HG02610 (cell line): ENCODE measurements around the gene ATRAID.

Experiments used
- ATAC-seq: cut with Tn5 transposase; IDR thresholded peaks from one replicate; pipeline ENCODE4 v1.9.1; 2021; ENCODE audit warnings: mild to moderate bottlenecking, moderate library complexity; ENCODE audit not compliant: unreplicated experiment

The ATRAID gene

DNA sequence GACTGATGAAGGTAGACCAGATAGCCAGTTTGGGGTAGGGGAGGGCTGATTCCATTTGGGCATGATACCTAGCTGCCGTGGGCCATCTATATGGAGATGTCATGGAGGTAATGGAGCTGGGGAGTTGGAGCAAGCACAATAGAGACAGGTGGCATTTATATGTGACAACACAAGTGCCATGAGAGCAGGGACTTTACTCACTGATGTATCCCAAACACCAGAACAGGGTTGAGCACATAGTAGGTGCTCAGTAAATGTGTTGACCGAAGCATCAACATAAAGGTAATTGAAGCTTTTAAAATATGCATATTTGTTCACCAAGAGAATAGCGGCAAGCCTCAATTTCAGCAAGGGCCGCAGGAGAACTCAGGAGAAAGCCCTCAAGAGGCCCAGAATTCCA lies 36.1 kb downstream of the ATRAID start:
- ATAC-seq = no peak

DNA sequence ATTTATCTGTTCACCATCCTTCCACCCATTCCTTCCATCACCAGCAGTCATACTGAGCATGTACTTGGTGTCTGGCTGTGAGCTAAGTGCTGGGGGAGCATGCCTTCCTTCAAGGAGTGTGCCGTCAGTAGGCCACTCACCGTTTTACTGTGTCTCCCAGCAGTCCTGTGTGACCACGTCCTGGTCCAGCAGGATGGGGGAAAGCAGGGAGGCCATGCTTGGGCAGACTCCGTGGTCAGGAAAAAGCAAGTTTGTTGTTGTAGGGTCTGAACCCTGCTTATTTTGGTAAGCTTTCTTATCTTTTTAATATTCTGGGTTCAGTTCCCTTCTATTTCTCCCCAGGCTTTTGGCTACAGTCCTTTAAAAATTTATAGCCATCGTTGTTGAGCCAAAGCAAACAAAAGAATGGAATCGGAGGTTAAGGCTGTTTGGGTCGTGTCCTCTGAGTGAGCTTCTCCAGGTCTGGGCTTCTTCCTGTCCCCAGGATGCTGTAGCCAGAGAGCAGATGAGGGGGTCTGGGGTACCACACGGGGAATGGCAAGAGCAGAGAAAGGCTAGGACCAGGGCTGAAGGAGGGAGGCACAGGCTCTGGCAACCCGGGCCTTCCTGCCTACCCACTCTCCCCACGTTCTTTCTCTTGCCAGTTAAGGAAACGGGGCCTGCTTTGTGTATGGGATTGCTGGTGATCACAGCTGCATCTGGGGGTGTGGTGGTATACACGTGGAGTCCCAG lies 37.5 kb downstream of the ATRAID start:
- no peak for ATAC-seq

GRCh38 chr2:27249891-27250651 lies 38.2 kb downstream of the ATRAID start:
- ATAC-seq = peak; percentile 45

GRCh38 chr2:27250652-27251379 lies 39.0 kb downstream of the ATRAID start:
- ATAC-seq = no peak

DNA sequence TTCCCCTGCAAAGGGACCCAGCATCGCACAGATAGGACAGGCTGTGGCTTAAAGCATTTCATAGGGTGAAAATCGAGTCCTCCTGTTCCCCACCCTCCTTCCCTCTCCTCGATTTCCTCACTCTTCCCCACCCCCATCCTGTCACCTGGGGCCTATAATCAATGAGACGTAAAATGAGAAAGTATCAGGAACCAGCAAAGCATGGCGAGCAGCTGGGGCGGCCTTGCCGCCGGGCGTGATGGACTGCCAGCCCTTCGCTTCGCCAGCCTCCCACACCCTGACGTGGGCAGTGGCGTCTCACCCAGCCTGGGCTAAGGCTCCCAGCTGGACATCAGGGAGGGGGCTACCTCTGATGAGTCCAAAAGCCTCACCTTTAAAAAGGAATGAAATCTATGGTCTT lies 39.9 kb downstream of the ATRAID start:
- no peak for ATAC-seq

DNA sequence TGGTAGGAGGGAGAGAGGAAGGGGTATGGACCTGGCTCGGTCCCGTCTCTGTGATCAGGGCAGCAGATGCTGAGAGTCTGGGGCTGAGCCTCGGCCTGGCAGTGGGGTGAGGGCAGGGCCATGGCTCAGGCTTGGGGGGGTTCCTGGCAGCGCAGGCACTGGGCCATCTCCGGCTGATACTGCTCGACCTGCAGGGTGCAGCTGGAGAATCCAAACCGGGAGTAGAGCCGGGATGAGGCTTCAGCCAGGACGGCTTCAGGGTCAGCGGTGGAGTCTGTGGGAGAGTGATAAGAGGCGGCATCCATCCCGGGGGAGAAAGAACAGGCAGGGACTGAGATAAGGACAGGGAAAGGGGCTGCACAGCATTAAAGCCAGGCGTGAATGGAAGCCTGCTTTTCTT lies 43.3 kb downstream of the ATRAID start:
- ATAC-seq = no peak

DNA sequence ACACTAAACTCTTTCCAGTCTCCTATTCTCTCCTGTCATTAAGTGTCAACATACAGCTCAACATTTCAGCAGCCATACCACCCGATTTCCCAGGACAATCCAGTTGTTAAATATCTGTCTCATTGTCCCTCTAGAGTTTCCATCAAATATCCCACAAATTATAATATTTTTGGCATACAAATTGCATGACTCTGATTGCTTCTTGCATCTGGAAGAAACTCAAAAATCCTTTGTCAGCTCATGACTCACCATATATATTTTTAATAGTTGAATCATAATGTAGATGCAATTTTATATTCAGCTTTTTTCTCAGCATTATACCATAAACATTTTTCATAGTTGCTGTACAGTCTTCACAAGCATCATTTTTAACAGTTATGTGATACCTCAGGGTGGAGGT lies 43.8 kb downstream of the ATRAID start:
- ATAC-seq = no peak

DNA sequence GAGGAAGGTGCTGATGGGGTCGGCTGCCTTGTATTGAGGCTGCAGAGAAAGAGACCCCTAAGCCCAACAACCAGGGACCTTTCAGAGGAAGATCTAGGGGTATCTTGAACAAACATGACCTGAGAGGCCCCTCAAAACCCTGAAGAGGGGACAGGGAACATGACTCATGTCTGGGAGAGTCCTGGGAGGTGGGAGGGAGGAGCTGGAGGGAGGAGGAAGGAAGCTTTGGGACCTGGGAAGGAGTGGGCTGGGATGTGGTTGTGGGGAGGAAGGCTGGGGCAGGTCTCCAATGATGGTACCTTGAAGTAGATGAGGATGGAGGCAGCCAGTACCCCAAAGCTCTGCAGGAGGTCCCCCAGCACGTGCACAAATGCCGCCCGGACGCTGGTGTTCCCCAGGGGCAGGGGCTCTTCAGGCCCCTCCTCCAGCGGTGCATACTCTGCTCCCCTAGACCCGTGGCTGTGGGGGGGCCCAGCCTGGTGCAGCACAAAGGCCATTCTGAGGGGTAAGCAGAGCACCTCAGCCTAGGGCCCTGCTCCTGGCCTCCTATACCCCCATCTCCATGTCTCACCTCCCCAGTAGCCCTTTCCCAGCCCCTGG lies 45.1 kb downstream of the ATRAID start:
- no peak for ATAC-seq

DNA sequence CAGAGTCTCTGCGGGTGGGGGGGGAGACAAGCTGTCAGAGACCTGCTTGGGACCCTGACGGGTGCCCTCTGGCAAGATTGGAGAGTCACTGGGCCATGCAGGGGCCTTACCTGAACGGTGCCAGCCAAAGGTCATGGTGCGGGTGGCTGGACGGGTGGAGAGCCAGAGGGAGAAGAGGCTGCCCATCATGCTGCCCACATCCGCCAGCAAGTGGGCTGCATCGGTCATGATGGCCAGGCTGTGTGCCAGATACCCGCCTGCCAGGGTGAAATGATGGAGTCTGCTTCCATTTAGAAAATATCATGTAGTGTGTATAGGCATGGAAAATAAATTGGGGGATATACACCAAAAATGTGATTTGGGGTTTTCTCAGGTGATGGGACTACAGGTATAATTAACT lies 46.2 kb downstream of the ATRAID start:
- ATAC-seq = no peak

DNA sequence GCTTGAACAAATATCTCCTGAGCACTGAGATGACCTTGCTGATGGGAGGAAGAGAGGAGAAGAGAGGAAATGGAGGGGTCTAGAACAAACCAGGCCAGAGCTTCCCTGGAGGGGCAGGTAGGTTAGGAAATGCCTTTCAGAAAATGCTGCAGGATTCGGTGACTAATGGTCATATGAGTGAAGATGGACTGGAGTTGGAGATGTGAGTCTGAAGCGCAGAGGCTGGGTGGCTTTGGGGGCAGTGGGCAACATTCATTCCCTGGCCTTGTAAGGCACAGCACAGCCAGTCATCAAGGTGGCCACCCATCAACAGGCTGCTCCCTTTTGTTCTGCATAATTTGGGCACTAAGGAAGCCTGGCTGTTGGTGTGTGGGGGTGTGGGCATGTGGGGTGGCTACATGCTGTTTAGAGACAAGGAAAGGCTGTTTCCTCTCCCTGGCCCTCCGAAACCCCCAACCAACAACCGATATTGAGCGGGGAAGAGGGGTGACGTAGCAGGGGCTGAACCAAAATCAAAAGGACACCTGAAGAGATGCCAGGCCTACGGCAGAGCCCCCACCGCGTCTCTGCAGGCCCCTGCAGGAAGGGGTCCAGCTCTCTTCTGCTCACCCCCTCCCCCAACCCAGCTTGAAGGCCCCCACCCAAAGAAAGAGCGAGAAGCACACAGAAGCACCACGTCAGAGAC lies 49.5 kb downstream of the ATRAID start:
- ATAC-seq = no peak

GRCh38 chr2:27261926-27262298 lies 50.1 kb downstream of the ATRAID start:
- no peak for ATAC-seq

DNA sequence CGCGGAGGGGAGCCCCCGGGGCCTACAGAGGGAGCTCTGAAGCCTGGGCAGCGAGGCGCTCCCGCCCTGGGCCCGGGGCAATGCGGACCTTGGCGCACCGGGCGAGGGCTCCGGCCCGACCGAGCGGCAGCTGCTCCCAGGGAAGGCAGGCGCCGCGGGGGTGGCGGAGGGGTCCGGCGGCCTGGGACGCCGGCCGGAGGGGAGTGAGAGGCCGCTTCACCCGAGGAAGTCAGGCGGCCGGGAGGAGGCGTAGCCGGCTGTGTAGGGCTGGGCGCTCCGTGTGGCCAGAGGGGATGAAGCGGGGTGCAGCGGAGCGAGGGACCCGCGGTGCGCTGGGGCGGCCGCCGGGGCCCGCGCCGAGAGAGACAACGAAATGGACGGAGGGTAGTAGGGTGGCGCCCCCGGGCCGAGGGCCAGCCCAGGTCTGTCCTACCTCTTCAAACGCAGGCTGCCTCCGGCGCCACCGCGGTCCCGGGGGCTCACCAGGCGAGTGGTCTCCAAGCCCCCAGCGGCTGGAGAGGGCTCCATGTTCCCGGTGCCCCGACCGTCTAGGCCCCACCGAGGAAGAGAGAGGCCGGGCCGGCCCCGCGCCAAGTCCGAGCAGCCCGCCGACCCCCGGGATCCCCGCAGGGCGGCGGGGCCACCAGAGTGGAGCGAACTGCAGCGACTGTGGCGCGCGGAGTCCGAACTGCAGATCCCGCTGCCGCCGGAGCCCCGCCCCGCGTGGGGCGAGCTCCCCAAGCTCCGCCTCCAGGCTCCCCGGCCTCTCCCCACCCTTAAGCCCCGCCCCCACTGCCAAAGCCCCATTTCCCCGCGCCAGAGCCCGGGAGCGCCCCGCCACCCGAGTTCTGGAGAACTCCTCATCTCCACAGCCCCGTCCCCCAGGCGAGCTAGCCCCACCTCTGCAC lies 50.8 kb downstream of the ATRAID start, which contains the start of gene SLC30A3:
SLC30A3 (minus strand) TSS at position 669 of the 908 bp plus-strand sequence; CDS start at position 528, 141 bp downstream.
- ATAC-seq = no peak

DNA sequence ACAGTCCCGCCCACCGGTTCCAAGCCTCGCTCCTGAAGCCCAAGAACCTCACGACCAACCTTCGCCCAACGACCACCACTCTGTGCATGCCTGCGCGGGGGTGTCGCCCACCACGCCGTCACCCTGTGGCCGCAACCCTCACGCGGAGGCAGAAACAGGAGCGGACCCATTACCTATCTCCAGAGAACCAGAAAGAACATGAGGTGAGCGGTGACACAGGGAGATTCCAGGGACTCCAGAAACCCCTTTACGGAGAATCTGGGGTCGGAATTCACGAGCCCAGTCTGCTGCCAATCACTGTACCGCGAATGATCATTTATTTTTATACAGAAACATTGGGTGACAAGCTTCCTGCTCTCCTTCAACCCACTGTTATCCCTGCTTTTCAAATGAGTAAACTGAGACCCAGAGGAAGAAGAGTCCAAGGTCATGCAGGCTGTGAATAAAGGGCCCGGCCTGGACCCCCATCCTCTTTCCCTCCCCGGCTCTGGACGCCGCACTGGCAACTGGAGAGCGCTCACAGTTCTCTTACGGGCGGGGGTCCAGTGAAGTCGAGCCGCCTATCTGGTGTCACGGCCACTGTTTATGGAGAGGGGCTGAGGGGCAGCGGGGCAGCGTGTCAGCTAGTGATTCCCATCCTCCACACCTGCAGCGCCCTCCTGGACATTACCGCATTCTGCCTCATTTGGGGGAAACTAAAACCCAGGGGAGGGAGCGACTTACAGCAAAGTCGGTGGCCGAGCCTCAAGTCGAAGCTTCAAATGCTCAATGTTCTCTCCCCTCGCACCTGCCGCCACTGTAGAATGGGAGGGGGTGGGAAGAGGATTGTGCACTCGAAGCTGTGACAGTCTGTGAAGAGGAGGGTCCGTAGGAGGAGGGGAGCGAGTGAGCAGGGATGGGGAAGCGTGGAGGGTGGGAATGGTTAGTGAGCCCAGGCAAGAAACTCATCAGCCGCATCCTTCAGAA lies 51.7 kb downstream of the ATRAID start:
- no peak for ATAC-seq

GRCh38 chr2:27264253-27264752 lies 52.5 kb downstream of the ATRAID start:
- ATAC-seq = no peak

DNA sequence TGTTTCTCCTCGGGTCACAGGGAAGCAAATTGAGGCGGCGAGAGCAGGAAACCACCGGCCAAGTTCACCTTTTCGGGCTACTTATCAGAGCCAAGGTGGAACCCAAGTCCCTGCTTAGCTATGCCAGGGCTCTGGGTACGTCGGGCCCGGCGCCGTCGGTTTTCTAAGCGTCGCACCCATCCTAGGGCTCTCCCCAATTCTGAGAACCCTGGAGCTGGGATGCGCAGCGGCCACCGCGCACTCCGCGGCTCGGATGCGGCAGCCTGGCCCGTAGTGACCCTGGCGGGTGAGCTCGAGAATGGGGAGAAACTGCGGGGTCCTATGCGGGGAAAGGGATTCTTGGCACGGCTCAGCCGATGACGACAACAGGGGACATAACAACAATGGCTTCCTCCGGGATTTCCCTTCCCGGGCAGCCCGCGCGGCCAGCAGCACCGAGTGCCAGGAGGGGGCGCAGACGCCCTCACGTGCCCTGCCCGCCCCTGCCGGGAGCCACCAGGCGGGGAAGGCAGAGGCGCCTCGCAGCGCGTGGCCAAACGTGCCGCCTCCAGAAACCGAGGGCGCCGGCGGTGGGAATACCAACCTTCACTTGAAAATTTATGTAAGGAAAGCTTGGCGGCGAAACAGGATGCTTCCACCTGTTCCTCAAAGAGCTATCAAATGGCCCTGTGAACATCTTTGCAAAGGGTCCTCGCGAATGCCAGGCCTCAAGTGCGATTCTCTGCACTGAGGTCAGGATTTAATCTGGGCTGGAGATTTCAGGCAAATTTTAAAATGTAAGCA lies 53.1 kb downstream of the ATRAID start:
- ATAC-seq = peak; percentile 42

DNA sequence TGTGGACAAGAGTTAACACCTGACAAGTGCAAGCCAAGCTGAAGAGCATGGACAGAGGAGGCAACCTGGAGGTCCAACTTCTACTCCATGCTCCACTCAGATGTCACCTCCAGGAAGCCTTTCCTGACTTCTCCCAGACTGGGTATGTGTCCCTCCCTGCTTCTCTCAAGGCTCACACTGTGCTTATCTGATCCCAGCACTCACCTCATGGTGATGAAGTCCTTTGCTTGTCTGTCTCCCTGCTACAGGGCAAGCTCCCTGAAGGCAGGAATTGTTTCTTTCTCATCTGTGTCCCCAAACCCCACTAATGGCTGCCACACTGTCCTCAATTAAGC lies 53.7 kb downstream of the ATRAID start:
- ATAC-seq = no peak
